H9 (cell line): ENCODE data around the gene ITSN2. TPM values are rescaled to one million over a fixed set of nuclear protein-coding genes. Genes with fewer than 3 reads are reported as not detected.

ENCODE experiments used
- DNase-seq: peaks from one replicate; pipeline ENCODE4 v3.0.0-alpha.2; 2017
- H2AFZ ChIP-seq: one replicate; pipeline ENCODE4 v1.6.1; 2013; ENCODE audit warnings: mild to moderate bottlenecking, low read length, control low read depth, moderate library complexity
- H2AK5ac ChIP-seq: 2 replicates; pipeline ENCODE4 v1.6.1; 2013; ENCODE audit warnings: low read length, control low read depth, mixed read lengths; ENCODE audit not compliant: insufficient read length
- H2BK120ac ChIP-seq: one replicate; pipeline ENCODE4 v1.6.1; 2013; ENCODE audit warnings: low read depth, mild to moderate bottlenecking, low read length, control low read depth, inconsistent platforms; ENCODE audit not compliant: poor library complexity, severe bottlenecking
- H2BK12ac ChIP-seq: 2 replicates; pipeline ENCODE4 v1.6.1; 2013; ENCODE audit warnings: low read length, control low read depth, mixed read lengths, low read depth; ENCODE audit not compliant: insufficient read length
- H2BK15ac ChIP-seq: 2 replicates; pipeline ENCODE4 v1.6.1; 2013; ENCODE audit warnings: low read depth, low read length, control low read depth
- H2BK20ac ChIP-seq: one replicate; pipeline ENCODE4 v1.6.1; 2013; ENCODE audit warnings: low read depth, mild to moderate bottlenecking, low read length, control low read depth, inconsistent platforms; ENCODE audit not compliant: poor library complexity, severe bottlenecking
- H2BK5ac ChIP-seq: 2 replicates; pipeline ENCODE4 v1.6.1; 2013; ENCODE audit warnings: low read length, control low read depth, mixed read lengths; ENCODE audit not compliant: insufficient read length
- H3K14ac ChIP-seq: 2 replicates; pipeline ENCODE4 v1.6.1; 2013; ENCODE audit warnings: low read length, control low read depth; ENCODE audit not compliant: insufficient read depth
- H3K18ac ChIP-seq: 2 replicates; pipeline ENCODE4 v1.6.1; 2013; ENCODE audit warnings: low read depth, mild to moderate bottlenecking, mixed read lengths, low read length, control low read depth; ENCODE audit not compliant: insufficient read length
- H3K23ac ChIP-seq: 2 replicates; pipeline ENCODE4 v1.6.1; 2013; ENCODE audit warnings: low read length, control low read depth, mixed read lengths, low read depth; ENCODE audit not compliant: insufficient read length
- H3K23me2 ChIP-seq: 2 replicates; pipeline ENCODE4 v1.6.1; 2013; ENCODE audit warnings: low read depth, mild to moderate bottlenecking, mixed read lengths, low read length, control low read depth; ENCODE audit not compliant: insufficient read length, poor library complexity, severe bottlenecking
- H3K27ac ChIP-seq: 2 replicates; pipeline ENCODE4 v1.5.1; 2013; ENCODE audit warnings: low read length, control low read depth, mixed read lengths, low read depth; ENCODE audit not compliant: insufficient read length
- H3K27me3 ChIP-seq: 2 replicates; pipeline ENCODE4 v1.6.1; 2013; ENCODE audit warnings: low read length, control low read depth, inconsistent platforms; ENCODE audit not compliant: insufficient read depth
- H3K4ac ChIP-seq: 2 replicates; pipeline ENCODE4 v1.6.1; 2013; ENCODE audit warnings: low read depth, mild to moderate bottlenecking, control low read depth, inconsistent platforms, low read length, moderate library complexity
- H3K4me1 ChIP-seq: 2 replicates; pipeline ENCODE4 v1.6.1; 2013; ENCODE audit warnings: low read length, control low read depth, inconsistent platforms; ENCODE audit not compliant: insufficient read depth
- H3K4me2 ChIP-seq: 2 replicates; pipeline ENCODE4 v1.6.1; 2013; ENCODE audit warnings: low read length, control low read depth, mixed read lengths; ENCODE audit not compliant: insufficient read length, insufficient read depth
- H3K56ac ChIP-seq: 2 replicates; pipeline ENCODE4 v1.6.1; 2013; ENCODE audit warnings: low read depth, mild to moderate bottlenecking, mixed read lengths, low read length, control low read depth; ENCODE audit not compliant: insufficient read length
- H3K79me1 ChIP-seq: 2 replicates; pipeline ENCODE4 v1.6.1; 2013; ENCODE audit warnings: low read depth, mild to moderate bottlenecking, moderate library complexity, low read length, control low read depth, inconsistent platforms; ENCODE audit not compliant: insufficient read depth, poor library complexity, severe bottlenecking
- H3K79me2 ChIP-seq: 2 replicates; pipeline ENCODE4 v1.6.1; 2013; ENCODE audit warnings: low read length, control low read depth, inconsistent platforms; ENCODE audit not compliant: insufficient read depth
- H3K9ac ChIP-seq: 2 replicates; pipeline ENCODE4 v1.6.1; 2013; ENCODE audit warnings: low read length, control low read depth, mixed read lengths; ENCODE audit not compliant: insufficient read length; ENCODE audit errors: extremely low read depth
- H3K9me3 ChIP-seq: one replicate; pipeline ENCODE4 v1.6.1; 2013; ENCODE audit warnings: low read depth, low read length, inconsistent platforms; ENCODE audit not compliant: control insufficient read depth
- H3T11ph ChIP-seq: one replicate; pipeline ENCODE4 v1.6.1; 2013; ENCODE audit warnings: mild to moderate bottlenecking, low read length, control low read depth, inconsistent platforms
- H4K20me1 ChIP-seq: one replicate; pipeline ENCODE4 v1.6.1; 2013; ENCODE audit not compliant: control insufficient read depth, insufficient read length, insufficient read depth
- H4K5ac ChIP-seq: 2 replicates; pipeline ENCODE4 v1.6.1; 2013; ENCODE audit warnings: low read depth, mild to moderate bottlenecking, mixed read lengths, low read length, control low read depth; ENCODE audit not compliant: insufficient read length
- H4K8ac ChIP-seq: replicated peaks from 2 replicates; pipeline ENCODE4 v1.6.1; 2013; ENCODE audit warnings: low read length, control low read depth, mixed read lengths, low read depth; ENCODE audit not compliant: insufficient read length
- H4K91ac ChIP-seq: 2 replicates; pipeline ENCODE4 v1.6.1; 2013; ENCODE audit warnings: low read depth, mild to moderate bottlenecking, moderate library complexity, mixed read lengths, low read length, control low read depth; ENCODE audit not compliant: insufficient read length
- H3K27ac Mint-ChIP-seq, 3 experiments: 2 replicates in 2 of 3; 3 replicates in 1 of 3; pipeline ENCODE4 v1.8.0; 2020 to 2021; ENCODE audit warnings: mixed read lengths in 3 of 3, mild to moderate bottlenecking in 1 of 3, moderate library complexity in 1 of 3
- H3K27me3 Mint-ChIP-seq: 2 replicates; pipeline ENCODE4 v1.8.0; 2021; ENCODE audit warnings: low read depth, mild to moderate bottlenecking, moderate library complexity, mixed read lengths
- H3K36me3 Mint-ChIP-seq, 3 experiments: 2 replicates in 2 of 3; 3 replicates in 1 of 3; pipeline ENCODE4 v1.8.0; 2020 to 2021; ENCODE audit warnings: low read depth in 3 of 3, mixed read lengths in 3 of 3; ENCODE audit not compliant: insufficient read depth in 1 of 3
- H3K4me1 Mint-ChIP-seq, 2 experiments: 2 replicates each; pipeline ENCODE4 v1.8.0; 2020; ENCODE audit warnings: mixed read lengths in 2 of 2
- H3K4me3 Mint-ChIP-seq, 2 experiments: 2 replicates in 1 of 2; 3 replicates in 1 of 2; pipeline ENCODE4 v1.8.0; 2020 to 2021; ENCODE audit warnings: mild to moderate bottlenecking in 2 of 2, mixed read lengths in 2 of 2, moderate library complexity in 1 of 2
- H3K9me3 Mint-ChIP-seq, 2 experiments: 2 replicates in 1 of 2; 3 replicates in 1 of 2; pipeline ENCODE4 v1.8.0; 2020; ENCODE audit warnings: mild to moderate bottlenecking in 2 of 2, mixed read lengths in 2 of 2, moderate library complexity in 1 of 2
- CTCF ChIP-seq: fragments of 200-600 bp; sonication (generic); conservative IDR thresholded peaks from 3 replicates; pipeline ENCODE4 v1.8.0; 2021; ENCODE audit warnings: antibody characterized with exemption, mild to moderate bottlenecking
- WGBS: extraction: QIAGEN DNeasy Blood & Tissue Kit; methylation state at CpG from one replicate; pipeline ENCODE4 v1.1.7; 2013; ENCODE audit warnings: missing lambda C conversion rate, low lambda C conversion rate, mixed read lengths; ENCODE audit not compliant: insufficient read length; ENCODE audit errors: extremely low coverage; 5-methylcytosine and 5-hydroxymethylcytosine counted together
- total RNA-seq: library from RNA; stranded (reverse); gene quantifications from 2 replicates; pipeline ENCODE4 v1.2.1, GENCODE V29; 2021

The ITSN2 gene
- total RNA-seq, 1 experiment from 2014 or later = 17.0 TPM

DNA sequence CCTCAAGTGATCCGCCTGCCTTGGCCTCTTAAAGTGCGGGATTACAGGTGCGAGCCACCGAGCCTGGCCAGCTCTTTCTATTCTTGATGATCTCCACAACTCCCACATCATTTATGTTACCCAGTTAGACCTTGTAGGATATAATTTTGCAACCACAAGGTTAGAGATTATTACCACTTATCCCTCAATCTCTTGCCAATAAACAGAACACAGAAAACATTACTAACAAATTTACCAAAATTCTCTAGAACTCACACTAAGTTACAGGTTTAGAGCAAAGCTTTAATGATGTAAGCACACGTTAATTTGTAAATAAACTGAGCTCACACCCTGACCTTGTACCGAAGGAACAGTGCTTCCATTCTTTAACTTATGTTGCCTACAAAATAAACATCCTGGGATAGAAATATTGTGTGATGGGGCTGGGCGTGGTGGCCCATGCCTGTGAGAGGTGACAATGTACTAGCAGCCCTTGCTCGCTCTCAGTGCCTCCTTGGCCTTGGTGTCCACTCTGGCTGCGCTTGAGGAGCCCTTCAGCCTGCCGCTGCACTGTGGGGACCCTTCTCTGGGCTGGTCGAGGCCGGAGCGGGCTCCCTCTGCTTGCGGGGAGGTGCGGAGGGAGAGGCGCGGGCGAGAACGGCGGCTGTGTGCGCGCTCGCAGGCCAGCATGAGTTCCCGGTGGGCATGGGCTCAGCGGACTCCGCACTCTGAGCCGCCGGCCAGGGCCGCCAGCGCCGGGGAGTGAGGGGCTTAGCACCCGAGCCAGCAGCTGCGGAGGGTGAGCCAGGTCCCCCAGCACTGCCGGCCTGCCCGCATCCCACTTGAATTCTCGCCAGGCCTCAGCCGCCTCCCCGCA is 42.1 kb upstream of the ITSN2 start:
- no peak overlapping the region for H3K4ac ChIP-seq
- WGBS = no CpG with 5 or more reads among the region's 38 CpGs
- no peak overlapping the region for H3K4me2 ChIP-seq
- H3K23me2 ChIP-seq = no peaks in the 10 kb centered on the region
- H3K36me3 Mint-ChIP-seq = peaks cover 0 to 2% (median 0%) of the 10 kb centered on the region in 3 experiments; a peak in 1 of 7 replicates
- no peak overlapping the region for H3T11ph ChIP-seq
- no peak overlapping the region for H4K91ac ChIP-seq
- no peaks in the 10 kb centered on the region for H3K79me2 ChIP-seq
- no peaks in the 10 kb centered on the region for H3K27me3 Mint-ChIP-seq
- H4K5ac ChIP-seq = no peak overlapping the region
- no peak overlapping the region for H2BK20ac ChIP-seq
- H3K9ac ChIP-seq = no peak overlapping the region
- no peak for TF ChIP-seq CTCF
- no peak overlapping the region for H3K56ac ChIP-seq
- H2BK15ac ChIP-seq = no peak overlapping the region
- no peaks in the 10 kb centered on the region for H3K79me1 ChIP-seq
- no peak overlapping the region for H3K14ac ChIP-seq
- peaks cover 2 to 3% of the 10 kb centered on the region in 2 experiments; a peak in 3 of 5 replicates for H3K9me3 Mint-ChIP-seq
- H3K4me3 Mint-ChIP-seq = no peak overlapping the region
- no peak overlapping the region for H2AK5ac ChIP-seq
- peaks cover 0 to 10% of the 10 kb centered on the region in 2 experiments; a peak in 3 of 4 replicates for H3K4me1 Mint-ChIP-seq
- no peak overlapping the region for H3K18ac ChIP-seq
- no peak overlapping the region for H2BK120ac ChIP-seq
- no peak for DNase-seq
- H2BK5ac ChIP-seq = no peak overlapping the region
- H3K23ac ChIP-seq = no peak overlapping the region
- H4K20me1 ChIP-seq = no peaks in the 10 kb centered on the region
- no peaks in the 10 kb centered on the region for H3K4me1 ChIP-seq
- H3K27ac Mint-ChIP-seq = no peak overlapping the region
- no peak overlapping the region for H4K8ac ChIP-seq
- no peaks in the 10 kb centered on the region for H3K27me3 ChIP-seq
- no peak overlapping the region for H2BK12ac ChIP-seq
- H3K27ac ChIP-seq = no peak overlapping the region
- no peak overlapping the region for H2AFZ ChIP-seq
- no peaks in the 10 kb centered on the region for H3K9me3 ChIP-seq
